SKM-1 treated with dmso at 0.1 percent for 144 hours (cell line): ENCODE measurements around the gene ATXN1.
"Not testable (repeated sequence)": the region's sequence is repeated elsewhere in the genome, so short reads cannot be mapped to it uniquely, and the experiment has no call there.

Experiments used
- DNase-seq: peaks from one replicate; lab custom pipeline; 2025; ENCODE audit not compliant: unreplicated experiment; lab: John Stamatoyannopoulos, UW

The ATXN1 gene

GRCh38 chr6:16274885-16275589 is 486.2 kb downstream of the ATXN1 start:
- DNase-seq: no peak

- DNase-seq: no peak
These were observed 486.8 kb downstream of the ATXN1 start for GRCh38 chr6:16274483-16274882.

DNA sequence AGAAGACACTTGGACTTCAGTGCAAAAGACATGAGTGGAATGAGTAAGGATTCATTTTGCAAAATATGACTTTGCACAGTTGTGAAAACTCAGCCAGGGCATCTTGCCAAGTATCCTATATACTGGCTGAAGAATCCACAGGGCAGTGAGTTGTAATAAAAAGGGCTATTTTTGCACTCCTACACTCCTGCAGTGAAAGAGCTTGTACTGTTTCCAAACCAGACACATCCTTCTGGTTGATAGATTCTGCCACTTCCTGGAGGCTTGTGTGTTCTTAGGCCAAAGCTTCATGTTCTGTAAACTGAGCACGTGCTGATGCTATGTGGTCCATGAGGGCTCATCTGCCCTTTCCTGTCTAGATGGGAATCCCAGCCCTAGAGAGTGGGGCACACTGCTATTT is 488.0 kb downstream of the ATXN1 start:
- DNase-seq: no peak

DNA sequence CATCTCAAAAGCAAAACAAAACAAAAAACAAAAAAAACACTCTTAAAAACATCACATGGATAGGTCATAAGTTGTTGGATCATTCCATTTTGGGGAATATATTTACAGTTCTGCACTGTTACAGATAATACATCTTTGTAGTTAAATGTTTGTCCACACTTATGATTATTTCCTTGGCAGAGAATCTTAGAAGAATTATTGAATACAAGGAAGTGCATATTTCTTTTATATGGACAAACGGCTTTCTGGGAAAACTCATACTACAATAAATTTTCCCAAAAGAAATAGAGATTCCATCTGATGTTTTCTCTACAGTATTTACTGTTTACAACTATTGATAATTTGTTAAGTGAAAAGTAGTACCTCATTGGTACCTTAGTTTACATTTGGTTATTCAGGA is 489.1 kb downstream of the ATXN1 start:
- no peak for DNase-seq

DNA sequence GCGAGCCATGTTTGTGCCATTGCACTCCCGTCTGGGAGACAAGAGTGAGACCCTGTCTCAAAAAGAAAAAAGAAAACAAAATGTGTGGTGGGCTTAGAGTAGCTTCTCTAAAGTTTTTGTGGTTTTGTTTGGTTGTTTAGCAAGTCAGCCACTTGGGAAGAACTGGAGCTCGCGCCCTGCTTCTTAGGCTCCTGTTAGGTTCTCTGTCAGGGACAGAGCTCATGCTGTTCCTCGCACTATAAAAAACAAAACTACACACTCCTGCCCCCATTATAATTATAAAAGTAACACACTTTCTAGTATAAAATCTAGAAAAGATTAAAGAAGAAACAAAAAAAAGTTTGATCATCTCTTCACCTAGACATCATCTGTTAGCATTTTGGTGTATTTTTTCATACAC is 489.8 kb downstream of the ATXN1 start:
- DNase-seq: no peak

DNA sequence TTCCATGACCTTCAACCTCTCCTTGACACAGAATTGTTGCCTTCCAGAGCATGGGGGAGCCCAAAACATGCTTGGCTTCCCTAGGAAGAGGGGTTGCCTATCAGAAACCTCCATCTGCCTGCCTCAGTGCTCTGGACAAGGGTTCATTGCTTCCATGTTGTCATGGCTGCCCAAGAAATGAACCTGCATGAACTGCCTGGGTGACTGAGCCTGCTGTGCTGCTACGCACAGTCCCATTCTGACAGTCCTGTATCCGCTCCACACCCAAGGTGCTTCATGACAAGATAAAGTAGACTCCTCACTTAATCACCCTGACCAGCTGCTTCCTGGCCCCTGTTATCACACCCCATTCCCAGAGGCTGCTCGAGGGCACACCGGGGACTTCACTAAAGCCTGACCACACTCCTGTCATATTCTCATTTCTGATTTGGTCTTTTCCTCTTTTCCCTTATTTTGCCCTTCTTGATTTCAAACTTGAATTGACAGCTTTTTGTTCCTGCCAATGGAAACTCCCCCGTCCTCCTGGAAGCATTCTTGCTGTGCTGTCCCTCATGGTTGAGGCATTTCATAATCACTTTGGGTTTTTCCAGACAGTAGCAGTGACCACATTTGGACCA is 491.0 kb downstream of the ATXN1 start:
- DNase-seq: no peak

DNA sequence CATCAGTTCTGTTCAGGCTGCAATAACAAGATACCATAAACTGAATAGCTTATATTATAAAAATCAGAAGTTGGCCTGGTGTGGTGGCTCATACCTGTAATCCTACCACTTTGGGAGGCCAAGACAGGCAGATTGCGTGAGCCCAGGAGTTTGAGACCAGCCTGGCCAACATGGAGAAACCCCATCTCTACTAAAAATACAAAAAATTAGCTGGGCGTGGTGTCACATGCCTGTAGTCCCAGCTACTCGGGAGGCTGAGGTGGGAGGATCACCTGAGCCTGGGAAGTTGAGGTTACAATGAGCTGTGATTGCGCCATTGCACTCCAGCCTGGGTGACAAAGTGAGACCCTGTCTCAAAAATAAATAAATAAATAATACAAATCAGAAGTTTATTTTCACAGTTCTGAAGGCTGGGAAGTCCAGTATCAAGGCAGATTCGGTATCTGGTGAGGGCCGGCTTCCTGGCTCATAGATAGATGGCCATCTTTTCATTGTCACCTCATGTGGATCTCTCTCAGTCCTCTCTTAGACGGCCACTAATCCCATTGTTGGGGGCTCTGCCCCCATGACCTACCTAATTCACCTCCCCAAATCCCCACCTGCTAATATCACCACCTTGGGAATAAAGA is 491.7 kb downstream of the ATXN1 start:
- not testable (repeated sequence) for DNase-seq

GRCh38 chr6:16267428-16268263 is 493.6 kb downstream of the ATXN1 start:
- DNase-seq: no peak

- DNase-seq: no peak
These were observed 495.6 kb downstream of the ATXN1 start for GRCh38 chr6:16265351-16266341.

DNA sequence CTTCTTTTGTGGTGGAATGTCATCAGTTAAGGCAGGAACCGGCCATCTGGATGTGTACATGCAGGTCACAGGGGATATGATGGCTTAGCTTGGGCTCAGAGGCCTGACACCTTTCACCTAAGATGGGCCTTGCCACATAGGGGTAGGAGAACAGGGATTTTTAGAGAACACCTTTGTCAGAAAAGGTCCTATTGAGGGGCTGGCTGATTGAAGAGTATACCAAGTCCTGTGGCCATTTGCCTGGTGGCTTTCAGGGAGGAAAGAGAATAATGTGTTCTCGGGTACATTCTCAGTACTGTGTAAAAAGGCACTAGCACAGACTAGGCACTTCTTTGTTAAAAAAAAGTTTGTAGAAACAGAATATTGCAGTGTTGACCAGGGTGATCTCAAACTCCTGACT is 496.5 kb downstream of the ATXN1 start:
- DNase-seq: no peak

GRCh38 chr6:16263464-16264099 is 497.7 kb downstream of the ATXN1 start:
- DNase-seq: not testable (repeated sequence)

GRCh38 chr6:16262773-16263172 is 498.5 kb downstream of the ATXN1 start:
- DNase-seq: not testable (repeated sequence)

GRCh38 chr6:16260602-16261001 is 500.7 kb downstream of the ATXN1 start:
- DNase-seq: not testable (repeated sequence)

GRCh38 chr6:16259604-16260003 is 501.7 kb downstream of the ATXN1 start:
- DNase-seq: not testable (repeated sequence)

GRCh38 chr6:16258709-16259075 is 502.6 kb downstream of the ATXN1 start:
- no peak for DNase-seq

DNA sequence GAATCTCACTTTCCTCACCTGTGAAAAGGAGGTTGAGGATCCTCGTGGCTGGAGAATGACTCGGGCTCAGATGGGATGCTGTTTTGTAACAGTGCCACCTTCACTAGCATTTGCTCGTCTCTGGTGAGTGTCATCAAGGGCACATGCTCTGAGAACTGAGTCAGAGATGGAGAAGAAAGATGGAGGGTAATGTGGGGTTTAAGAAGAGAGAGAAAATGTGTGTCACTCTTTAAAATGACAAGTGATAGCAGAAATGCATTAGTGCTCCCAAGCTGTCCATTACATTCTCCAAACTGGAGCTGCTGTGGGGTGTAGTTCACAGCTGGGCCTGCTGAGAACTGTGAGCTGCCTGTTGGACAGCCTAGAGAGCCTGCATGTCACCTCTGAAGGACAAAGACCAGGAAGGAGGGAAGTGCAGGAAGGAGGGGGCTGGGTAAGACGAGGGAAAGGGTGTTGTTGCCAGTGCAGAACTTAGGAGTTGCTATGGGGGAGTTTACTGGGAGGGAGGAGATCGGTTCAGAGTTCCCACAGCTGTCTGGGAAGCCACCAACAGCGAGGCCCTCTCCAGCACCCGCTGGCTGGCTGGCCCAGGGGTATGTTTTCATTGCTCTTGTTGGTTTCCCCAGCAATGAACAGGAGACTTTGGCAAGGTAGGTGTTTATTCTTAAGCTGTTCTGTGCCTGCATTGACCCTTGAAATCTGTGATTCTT is 503.1 kb downstream of the ATXN1 start:
- DNase-seq: no peak

DNA sequence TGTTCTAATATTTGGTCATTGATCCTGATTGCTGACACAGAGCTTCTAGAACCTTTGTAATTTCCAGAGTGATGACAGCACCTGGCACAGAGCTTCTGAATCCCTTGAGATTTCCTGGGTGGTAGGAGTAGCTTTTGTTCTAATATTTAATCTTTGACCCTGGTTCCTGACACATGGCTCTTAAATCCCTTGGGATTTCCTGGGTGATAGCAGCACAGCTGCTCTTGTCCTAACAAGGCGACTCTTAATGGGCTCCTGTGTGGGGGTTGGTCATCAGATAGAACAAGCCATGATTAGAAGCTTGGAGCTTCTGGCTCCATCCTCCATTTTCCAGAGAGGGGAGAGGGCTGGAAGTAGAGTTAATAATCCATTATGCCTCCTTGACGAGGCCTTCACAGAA is 504.5 kb downstream of the ATXN1 start:
- DNase-seq: no peak

DNA sequence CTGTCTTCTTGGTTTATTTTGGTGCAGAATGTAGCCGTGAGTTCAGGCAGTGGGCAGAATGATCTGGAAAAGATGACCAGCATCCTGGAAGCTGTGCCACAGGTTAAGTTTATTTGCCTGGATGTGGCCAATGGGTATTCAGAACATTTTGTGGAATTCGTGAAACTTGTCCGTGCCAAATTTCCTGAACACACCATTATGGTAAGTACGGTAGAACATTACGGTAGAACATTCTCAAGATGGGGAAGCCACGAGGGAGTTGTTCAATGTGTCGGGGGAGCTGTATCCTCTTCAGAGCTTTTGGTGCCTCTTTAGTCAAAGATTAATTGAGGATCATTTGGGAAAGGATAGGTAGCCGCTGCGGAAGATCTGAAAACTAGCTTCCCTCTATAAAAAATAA is 506.7 kb downstream of the ATXN1 start:
- DNase-seq: no peak

- no peak for DNase-seq
These were observed 507.7 kb downstream of the ATXN1 start for GRCh38 chr6:16253399-16254144.
